ENCODE results near the gene ATP6V0C. TPM values are rescaled to one million over a fixed set of nuclear protein-coding genes. Genes with fewer than 3 reads are reported as not detected.

Gene ATP6V0C
- total RNA-seq, 5 donors from 2014 or later (not counting 1 experiment from before 2014, with no cell fraction given) = 122 to 161 (median 128) TPM

- ChIA-PET CTCF (no interaction called here), POLR2A (interaction anchor here in 1 of 2 donors (0.6 kb wide), 1 partner anchor 69 kb away, joined by 3 read pairs; no protein-coding TSS in a partner anchor)
- peaks cover 22 to 44% of the 10 kb centered on the region in 2 experiments for H3K4me1 ChIP-seq (ENCODE audit: control insufficient read depth in 1 of 2, extremely low read depth in 1 of 2, insufficient read depth in 2 of 2, low read length in 2 of 2)
- Mint-ChIP-seq H3K4me1 (peaks cover 44 to 52% (median 45%) of the 10 kb centered on the region in 3 donors), H3K36me3 (peaks cover 3% of the 10 kb centered on the region), H3K27me3 (no peaks in the 10 kb centered on the region), H3K27ac (peak overlapping the region; percentile 90 to 92), H3K4me3 (peak overlapping the region; percentile 75 to 87 (median 84)), H3K9me3 (no peaks in the 10 kb centered on the region)
- H3K27ac ChIP-seq (ENCODE audit: low read length) = peak overlapping the region; percentile 78
- H3K27me3 ChIP-seq (replicated peaks in 1 of 2; ENCODE audit: control insufficient read depth in 2 of 2, extremely low read depth in 1 of 2, insufficient read depth in 2 of 2, low read length in 1 of 2) = peaks cover 0 to 13% of the 10 kb centered on the region in 2 experiments
- peaks cover 0 to 4% of the 10 kb centered on the region in 2 donors for H3K36me3 ChIP-seq (ENCODE audit: control insufficient read depth in 2 of 2, extremely low read depth in 1 of 2, insufficient read depth in 1 of 2, low read length in 1 of 2)
- peak overlapping the region; percentile 17 to 87 for H3K4me3 ChIP-seq (ENCODE audit: control insufficient read depth in 1 of 2, extremely low read depth in 1 of 2, low read length in 1 of 2)
- 47% methylated on average over 13 of the region's 15 CpGs for WGBS (ENCODE audit: insufficient coverage)
- H3K9me3 ChIP-seq = no peaks in the 10 kb centered on the region
- ATAC-seq (replicated peaks in 1 of 4) (peak in 3 of 4 experiments; percentile 1 to 17 (median 8)), DNase-seq (peak in 19 of 35 experiments; percentile 28 to 61 (median 38))
Measured at GRCh38 chr16:2512735-2513404, 882 bp upstream of the ATP6V0C start.

- Mint-ChIP-seq H3K9me3 (no peaks in the 10 kb centered on the region), H3K4me1 (peaks cover 57 to 63% (median 58%) of the 10 kb centered on the region in 3 donors), H3K4me3 (peak overlapping the region; percentile 87 to 92 (median 89)), H3K27ac (peak overlapping the region; percentile 90), H3K36me3 (peaks cover 5% of the 10 kb centered on the region), H3K27me3 (no peaks in the 10 kb centered on the region)
- ChIA-PET CTCF (no interaction called here), POLR2A (interaction anchor here (0.5 to 0.8 kb wide), 3 partner anchors 550 to 1758 kb away, joined by 3 to 4 read pairs (median 4); partner anchors contain the start of gene RPS2 (in 1 of the 2))
- WGBS (ENCODE audit: insufficient coverage) = under 1% methylated on average over 50 of the region's 63 CpGs
- peak in 12 of 35 experiments; percentile 15 to 54 (median 34) for DNase-seq
- H3K4me1 ChIP-seq (ENCODE audit: control insufficient read depth in 1 of 2, extremely low read depth in 1 of 2, insufficient read depth in 2 of 2, low read length in 2 of 2) = peaks cover 26 to 61% of the 10 kb centered on the region in 2 experiments
- H3K4me3 ChIP-seq (ENCODE audit: control insufficient read depth in 1 of 2, extremely low read depth in 1 of 2, low read length in 1 of 2) = peak overlapping the region; percentile 87
- peaks cover 3 to 8% of the 10 kb centered on the region in 2 donors for H3K36me3 ChIP-seq (ENCODE audit: control insufficient read depth in 2 of 2, extremely low read depth in 1 of 2, insufficient read depth in 1 of 2, low read length in 1 of 2)
- H3K9me3 ChIP-seq = no peaks in the 10 kb centered on the region
- H3K27me3 ChIP-seq (replicated peaks in 1 of 2; ENCODE audit: control insufficient read depth in 2 of 2, extremely low read depth in 1 of 2, insufficient read depth in 2 of 2, low read length in 1 of 2) = peaks cover 0 to 13% of the 10 kb centered on the region in 2 experiments
- H3K27ac ChIP-seq (ENCODE audit: low read length) = peak overlapping the region; percentile 89
- peak in 1 of 4 experiments; percentile 0 for ATAC-seq (replicated peaks in 1 of 4)
Measured at GRCh38 chr16:2514333-2515179, 804 bp downstream of the ATP6V0C start.

- peaks cover 0 to 13% of the 10 kb centered on the region in 2 experiments for H3K27me3 ChIP-seq (replicated peaks in 1 of 2; ENCODE audit: control insufficient read depth in 2 of 2, extremely low read depth in 1 of 2, insufficient read depth in 2 of 2, low read length in 1 of 2)
- Mint-ChIP-seq H3K27me3 (no peaks in the 10 kb centered on the region), H3K9me3 (no peaks in the 10 kb centered on the region), H3K4me1 (peaks cover 60 to 64% (median 63%) of the 10 kb centered on the region in 3 donors), H3K27ac (peak overlapping the region; percentile 90), H3K4me3 (peak overlapping the region; percentile 87 to 92 (median 89)), H3K36me3 (peaks cover 5% of the 10 kb centered on the region)
- DNase-seq = no peak
- peak overlapping the region; percentile 89 for H3K27ac ChIP-seq (ENCODE audit: low read length)
- ChIA-PET CTCF (interaction anchor here in 1 of 2 donors (0.6 kb wide), 1 partner anchor 18 kb away, joined by 4 read pairs; no protein-coding TSS in a partner anchor), POLR2A (interaction anchor here (0.5 to 0.6 kb wide), 5 partner anchors 16 to 1757 kb away, joined by 3 to 6 read pairs (median 4); partner anchors contain the start of genes BAIAP3 (in 1 of the 2), CEMP1 (in 1 of the 2) and NHERF2 (in 1 of the 2))
- no peaks in the 10 kb centered on the region for H3K9me3 ChIP-seq
- WGBS (ENCODE audit: insufficient coverage) = 57% methylated on average over 6 of the region's 14 CpGs
- H3K4me1 ChIP-seq (ENCODE audit: control insufficient read depth in 1 of 2, extremely low read depth in 1 of 2, insufficient read depth in 2 of 2, low read length in 2 of 2) = peaks cover 26 to 66% of the 10 kb centered on the region in 2 experiments
- ATAC-seq (replicated peaks in 1 of 4) = no peak
- peaks cover 3 to 9% of the 10 kb centered on the region in 2 donors for H3K36me3 ChIP-seq (ENCODE audit: control insufficient read depth in 2 of 2, extremely low read depth in 1 of 2, insufficient read depth in 1 of 2, low read length in 1 of 2)
- H3K4me3 ChIP-seq (ENCODE audit: control insufficient read depth in 1 of 2, extremely low read depth in 1 of 2, low read length in 1 of 2) = peak overlapping the region; percentile 87
Measured at GRCh38 chr16:2515180-2515851, 1.6 kb downstream of the ATP6V0C start.

- CTCF ChIA-PET = no interaction called here
- Histone ChIP-seq H3K4me1 (ENCODE audit: control insufficient read depth in 1 of 2, extremely low read depth in 1 of 2, insufficient read depth in 2 of 2, low read length in 2 of 2) (peaks cover 26 to 76% of the 10 kb centered on the region in 2 experiments), H3K9me3 (no peaks in the 10 kb centered on the region), H3K36me3 (ENCODE audit: control insufficient read depth in 2 of 2, extremely low read depth in 1 of 2, insufficient read depth in 1 of 2, low read length in 1 of 2) (peaks cover 3 to 9% of the 10 kb centered on the region in 2 donors), H3K27ac (ENCODE audit: low read length) (peak overlapping the region; percentile 22), H3K4me3 (ENCODE audit: control insufficient read depth in 1 of 2, extremely low read depth in 1 of 2, low read length in 1 of 2) (no peak overlapping the region), H3K27me3 (replicated peaks in 1 of 2; ENCODE audit: control insufficient read depth in 2 of 2, extremely low read depth in 1 of 2, insufficient read depth in 2 of 2, low read length in 1 of 2) (peaks cover 0 to 13% of the 10 kb centered on the region in 2 experiments)
- H3K27me3 Mint-ChIP-seq = no peaks in the 10 kb centered on the region
- DNase-seq (no peak), ATAC-seq (replicated peaks in 1 of 4) (no peak)
- H3K9me3 Mint-ChIP-seq = no peaks in the 10 kb centered on the region
- H3K27ac Mint-ChIP-seq = peak overlapping the region; percentile 90
- WGBS (ENCODE audit: insufficient coverage) = 72% methylated on average over 8 of the region's 11 CpGs
- H3K4me3 Mint-ChIP-seq = peak overlapping the region; percentile 87 to 92 (median 89)
- peaks cover 5% of the 10 kb centered on the region for H3K36me3 Mint-ChIP-seq
- peaks cover 69 to 72% (median 72%) of the 10 kb centered on the region in 3 donors for H3K4me1 Mint-ChIP-seq
- POLR2A ChIA-PET = no interaction called here
Measured at GRCh38 chr16:2516391-2517240, 2.9 kb downstream of the ATP6V0C start.

GRCh38 chr16:2517954-2518605 is 4.3 kb downstream of the ATP6V0C start:
- ATAC-seq (replicated peaks in 1 of 4) (no peak), DNase-seq (no peak)
- ChIA-PET CTCF (no interaction called here), POLR2A (interaction anchor here in 1 of 2 donors (0.7 kb wide), 1 partner anchor 9 kb away, joined by 3 read pairs; no protein-coding TSS in a partner anchor)
- Histone ChIP-seq H3K27me3 (replicated peaks in 1 of 2; ENCODE audit: control insufficient read depth in 2 of 2, extremely low read depth in 1 of 2, insufficient read depth in 2 of 2, low read length in 1 of 2) (peaks cover 0 to 3% of the 10 kb centered on the region in 2 experiments), H3K4me1 (ENCODE audit: control insufficient read depth in 1 of 2, extremely low read depth in 1 of 2, insufficient read depth in 2 of 2, low read length in 2 of 2) (peaks cover 26 to 73% of the 10 kb centered on the region in 2 experiments), H3K36me3 (ENCODE audit: control insufficient read depth in 2 of 2, extremely low read depth in 1 of 2, insufficient read depth in 1 of 2, low read length in 1 of 2) (peaks cover 3 to 14% of the 10 kb centered on the region in 2 donors), H3K4me3 (ENCODE audit: control insufficient read depth in 1 of 2, extremely low read depth in 1 of 2, low read length in 1 of 2) (no peak overlapping the region), H3K9me3 (no peaks in the 10 kb centered on the region), H3K27ac (ENCODE audit: low read length) (no peak overlapping the region)
- WGBS (ENCODE audit: insufficient coverage) = 90% methylated on average over 8 of the region's 12 CpGs
- peak overlapping the region; percentile 65 to 66 for H3K27ac Mint-ChIP-seq
- peaks cover 5% of the 10 kb centered on the region for H3K36me3 Mint-ChIP-seq
- H3K9me3 Mint-ChIP-seq = no peaks in the 10 kb centered on the region
- H3K4me1 Mint-ChIP-seq = peaks cover 62 to 65% (median 63%) of the 10 kb centered on the region in 3 donors
- H3K4me3 Mint-ChIP-seq = peak overlapping the region; percentile 9 to 87 (median 9)
- H3K27me3 Mint-ChIP-seq = no peaks in the 10 kb centered on the region

Measured in T-cell (primary cell).